Rectal smooth muscle tissue (tissue), 1 donor: ENCODE data around the gene CCDC73.

ENCODE experiments used
- H3K27ac ChIP-seq: one replicate; pipeline ENCODE4 v1.7.0; 2013; ENCODE audit warnings: low read depth, low read length, inconsistent platforms
- H3K27me3 ChIP-seq: one replicate; pipeline ENCODE4 v1.7.0; 2013; ENCODE audit warnings: low read length; ENCODE audit not compliant: control insufficient read depth, insufficient read depth
- H3K36me3 ChIP-seq: one replicate; pipeline ENCODE4 v1.7.0; 2013; ENCODE audit warnings: low read length; ENCODE audit not compliant: control insufficient read depth, insufficient read depth
- H3K4me1 ChIP-seq: one replicate; pipeline ENCODE4 v1.7.0; 2013; ENCODE audit warnings: low read length; ENCODE audit not compliant: control insufficient read depth, insufficient read depth
- H3K4me3 ChIP-seq: one replicate; pipeline ENCODE4 v1.7.0; 2013; ENCODE audit warnings: low read length
- H3K9ac ChIP-seq: one replicate; pipeline ENCODE4 v1.7.0; 2013; ENCODE audit warnings: low read length

CCDC73 gene

GRCh38 chr11:32574421-32574820 lies 220.0 kb downstream of the CCDC73 start:
- no peaks in the 10 kb centered on the region for H3K36me3 ChIP-seq
- H3K4me3 ChIP-seq, result no peak overlapping the region
- no peaks in the 10 kb centered on the region for H3K27me3 ChIP-seq
- no peak overlapping the region for H3K27ac ChIP-seq
- H3K4me1 ChIP-seq, result no peaks in the 10 kb centered on the region
- H3K9ac ChIP-seq, result no peak overlapping the region

- no peak overlapping the region for H3K4me3 ChIP-seq
Observed at GRCh38 chr11:32573228-32573627, 221.2 kb downstream of the CCDC73 start.

GRCh38 chr11:32571039-32571438 lies 223.4 kb downstream of the CCDC73 start:
- Histone ChIP-seq H3K4me3 (no peak overlapping the region), H3K9ac (no peak overlapping the region), H3K27me3 (no peaks in the 10 kb centered on the region)

More at GRCh38 chr11:32573228-32573627, 221.2 kb downstream of the CCDC73 start:
- H3K27ac ChIP-seq, result no peak overlapping the region
- H3K9ac ChIP-seq, result no peak overlapping the region
- H3K4me1 ChIP-seq, result no peaks in the 10 kb centered on the region
- no peaks in the 10 kb centered on the region for H3K36me3 ChIP-seq
- no peaks in the 10 kb centered on the region for H3K27me3 ChIP-seq

GRCh38 chr11:32569313-32569881 lies 225.1 kb downstream of the CCDC73 start:
- no peak overlapping the region for H3K4me3 ChIP-seq
- no peaks in the 10 kb centered on the region for H3K36me3 ChIP-seq
- H3K27ac ChIP-seq, result no peak overlapping the region
- no peaks in the 10 kb centered on the region for H3K27me3 ChIP-seq
- H3K9ac ChIP-seq, result no peak overlapping the region
- no peaks in the 10 kb centered on the region for H3K4me1 ChIP-seq

More at GRCh38 chr11:32571039-32571438, 223.4 kb downstream of the CCDC73 start:
- Histone ChIP-seq H3K4me1 (no peaks in the 10 kb centered on the region), H3K36me3 (no peaks in the 10 kb centered on the region), H3K27ac (no peak overlapping the region)

- Histone ChIP-seq H3K27ac (no peak overlapping the region), H3K4me3 (no peak overlapping the region), H3K4me1 (no peaks in the 10 kb centered on the region), H3K27me3 (no peaks in the 10 kb centered on the region), H3K36me3 (no peaks in the 10 kb centered on the region), H3K9ac (no peak overlapping the region)
Observed at GRCh38 chr11:32567154-32567553, 227.3 kb downstream of the CCDC73 start.

- Histone ChIP-seq H3K27ac (no peak overlapping the region), H3K4me1 (no peaks in the 10 kb centered on the region), H3K27me3 (no peaks in the 10 kb centered on the region), H3K9ac (no peak overlapping the region), H3K36me3 (no peaks in the 10 kb centered on the region), H3K4me3 (no peak overlapping the region)
Observed at GRCh38 chr11:32566517-32566916, 227.9 kb downstream of the CCDC73 start.

GRCh38 chr11:32563600-32563959 lies 230.9 kb downstream of the CCDC73 start:
- Histone ChIP-seq H3K9ac (no peak overlapping the region), H3K27ac (no peak overlapping the region), H3K36me3 (no peaks in the 10 kb centered on the region), H3K27me3 (no peaks in the 10 kb centered on the region), H3K4me1 (no peaks in the 10 kb centered on the region), H3K4me3 (no peak overlapping the region)

- H3K27me3 ChIP-seq, result no peaks in the 10 kb centered on the region
- no peak overlapping the region for H3K9ac ChIP-seq
- no peak overlapping the region for H3K27ac ChIP-seq
- no peaks in the 10 kb centered on the region for H3K36me3 ChIP-seq
- no peak overlapping the region for H3K4me3 ChIP-seq
- no peaks in the 10 kb centered on the region for H3K4me1 ChIP-seq
Observed at GRCh38 chr11:32562839-32563599, 231.4 kb downstream of the CCDC73 start.

- H3K27ac ChIP-seq, result no peak overlapping the region
Observed at GRCh38 chr11:32561835-32562234, 232.6 kb downstream of the CCDC73 start.

GRCh38 chr11:32555895-32556294 lies 238.6 kb downstream of the CCDC73 start:
- Histone ChIP-seq H3K27ac (no peak overlapping the region), H3K4me1 (no peaks in the 10 kb centered on the region), H3K27me3 (no peaks in the 10 kb centered on the region), H3K36me3 (no peaks in the 10 kb centered on the region), H3K4me3 (no peak overlapping the region), H3K9ac (no peak overlapping the region)

More at GRCh38 chr11:32561835-32562234, 232.6 kb downstream of the CCDC73 start:
- Histone ChIP-seq H3K27me3 (no peaks in the 10 kb centered on the region), H3K4me1 (no peaks in the 10 kb centered on the region), H3K9ac (no peak overlapping the region), H3K4me3 (no peak overlapping the region), H3K36me3 (no peaks in the 10 kb centered on the region)

GRCh38 chr11:32555091-32555490 lies 239.4 kb downstream of the CCDC73 start:
- H3K4me1 ChIP-seq, result no peaks in the 10 kb centered on the region
- H3K9ac ChIP-seq, result no peak overlapping the region
- H3K36me3 ChIP-seq, result no peaks in the 10 kb centered on the region
- no peak overlapping the region for H3K4me3 ChIP-seq
- no peak overlapping the region for H3K27ac ChIP-seq
- no peaks in the 10 kb centered on the region for H3K27me3 ChIP-seq
